ENCODE measurements around the gene CHCHD6.

DNA sequence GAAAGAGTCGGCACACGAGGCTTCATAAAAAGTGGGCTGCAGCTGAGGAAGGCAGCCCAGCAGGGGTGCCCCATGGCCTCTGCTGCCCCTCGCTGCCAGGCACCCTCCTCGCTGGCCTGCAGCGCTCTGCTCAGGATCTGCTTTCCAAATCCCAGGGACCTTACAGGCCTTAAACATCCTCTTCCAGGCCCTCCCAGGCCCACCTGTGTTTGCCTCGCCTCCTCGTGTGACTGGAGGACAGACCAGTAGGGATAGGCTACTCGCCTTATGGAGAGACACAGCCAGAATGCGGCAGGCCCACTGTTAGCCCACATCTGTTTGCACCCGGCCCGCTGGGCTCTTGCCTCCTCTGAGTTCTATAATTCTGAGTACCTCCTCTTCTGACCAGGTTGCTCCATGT, 154.4 kb downstream of the CHCHD6 start:
- TF ChIP-seq, protein P1, sequence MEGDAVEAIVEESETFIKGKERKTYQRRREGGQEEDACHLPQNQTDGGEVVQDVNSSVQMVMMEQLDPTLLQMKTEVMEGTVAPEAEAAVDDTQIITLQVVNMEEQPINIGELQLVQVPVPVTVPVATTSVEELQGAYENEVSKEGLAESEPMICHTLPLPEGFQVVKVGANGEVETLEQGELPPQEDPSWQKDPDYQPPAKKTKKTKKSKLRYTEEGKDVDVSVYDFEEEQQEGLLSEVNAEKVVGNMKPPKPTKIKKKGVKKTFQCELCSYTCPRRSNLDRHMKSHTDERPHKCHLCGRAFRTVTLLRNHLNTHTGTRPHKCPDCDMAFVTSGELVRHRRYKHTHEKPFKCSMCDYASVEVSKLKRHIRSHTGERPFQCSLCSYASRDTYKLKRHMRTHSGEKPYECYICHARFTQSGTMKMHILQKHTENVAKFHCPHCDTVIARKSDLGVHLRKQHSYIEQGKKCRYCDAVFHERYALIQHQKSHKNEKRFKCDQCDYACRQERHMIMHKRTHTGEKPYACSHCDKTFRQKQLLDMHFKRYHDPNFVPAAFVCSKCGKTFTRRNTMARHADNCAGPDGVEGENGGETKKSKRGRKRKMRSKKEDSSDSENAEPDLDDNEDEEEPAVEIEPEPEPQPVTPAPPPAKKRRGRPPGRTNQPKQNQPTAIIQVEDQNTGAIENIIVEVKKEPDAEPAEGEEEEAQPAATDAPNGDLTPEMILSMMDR (IDR thresholded peaks at IDR 0.05): no peak
- no peak for TF ChIP-seq POLR2A (IDR thresholded peaks at IDR 0.05)
